ENCODE data around the gene FBXO9. TPM values are rescaled to one million over a fixed set of nuclear protein-coding genes. Genes with fewer than 3 reads are reported as not detected.
A peak's percentile ranks its signal among the peaks of the same experiment; 100 is the strongest.

The FBXO9 gene
- total and polyA plus RNA-seq, 4 experiments from 2014 or later: 56.2 to 136 (median 93.4) TPM

DNA sequence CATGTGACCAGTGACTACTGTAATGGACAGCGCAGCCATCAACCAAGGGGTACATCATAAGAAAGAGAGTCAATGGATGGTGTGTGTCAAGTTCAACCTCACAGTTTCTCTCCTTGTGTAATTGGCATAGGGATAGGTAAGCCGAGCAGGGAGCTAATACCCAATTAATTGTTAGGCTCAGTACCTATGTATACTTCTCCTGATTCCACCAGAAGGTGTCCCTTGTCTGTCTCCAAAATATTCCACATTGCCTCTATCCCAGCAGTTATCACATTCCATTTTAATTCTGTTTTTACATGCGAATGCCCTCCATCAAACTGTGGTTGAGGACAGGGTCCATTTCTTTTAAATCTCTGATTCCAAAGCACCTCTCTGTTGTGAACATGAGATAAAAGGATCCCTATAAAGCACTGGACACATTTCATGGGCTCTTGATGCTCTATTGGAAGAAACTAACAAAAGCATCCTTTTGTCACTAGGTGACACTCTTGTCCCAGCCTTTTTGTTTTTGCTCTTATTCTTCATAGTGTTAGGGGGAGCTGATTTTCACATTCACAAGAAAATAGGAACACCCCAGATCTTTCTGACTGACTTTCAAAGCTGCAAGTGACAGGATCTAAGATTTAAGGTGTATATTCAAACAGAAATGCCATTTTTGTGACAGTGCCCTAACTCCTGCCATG, 38.9 kb downstream of the FBXO9 start:
- peak overlapping the region in 1 of 7 donors; percentile 71 for H3K27ac Mint-ChIP-seq
- Histone ChIP-seq H3K4me3 (ENCODE audit: low read length in 2 of 2) (no peak overlapping the region), H3K4me1 (ENCODE audit: insufficient read depth, low read length) (no peaks in the 10 kb centered on the region), H3K9me3 (ENCODE audit: control insufficient read depth in 1 of 2, low read length in 2 of 2) (no peaks in the 10 kb centered on the region), H3K27ac (ENCODE audit: low read depth, low read length) (no peak overlapping the region), H3K36me3 (ENCODE audit: insufficient read depth, low read length) (peaks cover 5% of the 10 kb centered on the region), H3K27me3 (ENCODE audit: insufficient read depth, low read length) (no peaks in the 10 kb centered on the region)
- ChIA-PET POLR2A (ENCODE audit: partially characterized antibody) (no interaction called here), CTCF (ENCODE audit: partially characterized antibody) (interaction anchor here (0.7 to 2.5 kb wide), 4 partner anchors 9 to 381 kb away, joined by 3 to 10 read pairs (median 5); no protein-coding TSS in a partner anchor)
- intact Hi-C loops (cut with micrococcal nuclease): no loop called here
- no peak overlapping the region for H3K4me3 Mint-ChIP-seq
- peaks cover 11 to 30% of the 10 kb centered on the region in 2 donors for H3K36me3 Mint-ChIP-seq
- no peaks in the 10 kb centered on the region for H3K27me3 Mint-ChIP-seq
- no peak for DNase-seq
- H3K4me1 Mint-ChIP-seq: no peaks in the 10 kb centered on the region
- H3K9me3 Mint-ChIP-seq: no peaks in the 10 kb centered on the region

DNA sequence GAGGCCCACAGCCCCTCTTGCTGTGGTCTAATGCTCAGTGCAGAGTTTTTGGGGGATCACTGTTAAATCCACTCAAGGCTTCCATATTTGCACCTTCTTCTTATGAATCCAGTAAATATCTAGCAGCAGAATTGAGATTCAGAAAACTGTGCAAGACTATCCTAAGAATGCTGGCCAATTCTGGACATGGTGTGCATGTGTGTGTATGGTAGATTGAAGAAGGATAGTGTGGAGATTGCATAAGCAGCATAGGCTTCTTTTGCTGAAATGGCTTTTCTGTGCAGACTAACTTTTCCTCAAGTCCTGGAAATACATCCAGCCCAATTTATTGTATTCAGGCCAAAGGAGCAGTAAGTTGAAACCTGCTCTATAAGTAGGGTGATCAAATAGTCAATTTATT, 39.7 kb downstream of the FBXO9 start:
- intact Hi-C loops (cut with micrococcal nuclease): no loop called here
- no peak overlapping the region for H3K4me3 Mint-ChIP-seq

DNA sequence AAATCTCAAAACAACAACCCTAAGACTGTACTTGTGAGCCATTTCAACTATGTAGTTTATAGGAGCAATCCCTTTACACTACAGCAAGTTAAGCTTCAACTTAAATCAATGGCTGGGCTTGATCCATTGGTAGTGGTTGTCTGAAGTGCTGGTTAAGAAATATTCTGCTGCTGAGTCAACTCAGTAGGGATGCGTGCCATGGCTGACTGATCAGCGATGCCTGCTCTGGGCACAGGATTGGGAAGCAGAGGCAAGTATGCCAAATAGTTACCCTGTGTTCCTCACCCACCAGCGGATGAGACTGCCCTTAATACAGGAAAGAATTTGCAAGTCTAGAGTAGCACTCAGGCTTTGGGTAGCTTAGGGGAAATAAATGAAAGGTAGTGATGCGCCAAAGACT, 41.9 kb downstream of the FBXO9 start:
- ChIA-PET POLR2A (ENCODE audit: partially characterized antibody) (no interaction called here), CTCF (ENCODE audit: partially characterized antibody) (no interaction called here)
- intact Hi-C loops (cut with micrococcal nuclease): no loop called here
- no peaks in the 10 kb centered on the region for H3K36me3 ChIP-seq (ENCODE audit: insufficient read depth, low read length)
- no peaks in the 10 kb centered on the region for H3K9me3 ChIP-seq (ENCODE audit: control insufficient read depth in 1 of 2, low read length in 2 of 2)
- no peaks in the 10 kb centered on the region for H3K27me3 Mint-ChIP-seq
- peaks cover 0 to 7% of the 10 kb centered on the region in 2 donors for H3K36me3 Mint-ChIP-seq
- no peaks in the 10 kb centered on the region for H3K27me3 ChIP-seq (ENCODE audit: insufficient read depth, low read length)
- H3K4me1 Mint-ChIP-seq: no peaks in the 10 kb centered on the region
- no peak overlapping the region for H3K27ac ChIP-seq (ENCODE audit: low read depth, low read length)
- no peak overlapping the region for H3K27ac Mint-ChIP-seq
- no peaks in the 10 kb centered on the region for H3K9me3 Mint-ChIP-seq
- no peak overlapping the region for H3K4me3 Mint-ChIP-seq
- peaks cover under 1% of the 10 kb centered on the region for H3K4me1 ChIP-seq (ENCODE audit: insufficient read depth, low read length)
- H3K4me3 ChIP-seq (ENCODE audit: low read length in 2 of 2): no peak overlapping the region
- no peak for DNase-seq

More for the DNA sequence above, 39.7 kb downstream of the FBXO9 start:
- H3K4me1 ChIP-seq (ENCODE audit: insufficient read depth, low read length): no peaks in the 10 kb centered on the region
- ChIA-PET CTCF (ENCODE audit: partially characterized antibody) (interaction anchor here (0.9 to 2.5 kb wide), 3 partner anchors 8 to 380 kb away, joined by 3 to 10 read pairs (median 7); no protein-coding TSS in a partner anchor), POLR2A (ENCODE audit: partially characterized antibody) (no interaction called here)
- no peak overlapping the region for H3K27ac ChIP-seq (ENCODE audit: low read depth, low read length)
- DNase-seq: no peak
- H3K27me3 Mint-ChIP-seq: no peaks in the 10 kb centered on the region
- H3K36me3 Mint-ChIP-seq: peaks cover 9 to 26% of the 10 kb centered on the region in 2 donors
- no peaks in the 10 kb centered on the region for H3K4me1 Mint-ChIP-seq
- H3K4me3 ChIP-seq (ENCODE audit: low read length in 2 of 2): no peak overlapping the region
- H3K27me3 ChIP-seq (ENCODE audit: insufficient read depth, low read length): no peaks in the 10 kb centered on the region
- H3K9me3 ChIP-seq (ENCODE audit: control insufficient read depth in 1 of 2, low read length in 2 of 2): no peaks in the 10 kb centered on the region
- no peak overlapping the region for H3K27ac Mint-ChIP-seq
- H3K9me3 Mint-ChIP-seq: no peaks in the 10 kb centered on the region
- peaks cover 5% of the 10 kb centered on the region for H3K36me3 ChIP-seq (ENCODE audit: insufficient read depth, low read length)

DNA sequence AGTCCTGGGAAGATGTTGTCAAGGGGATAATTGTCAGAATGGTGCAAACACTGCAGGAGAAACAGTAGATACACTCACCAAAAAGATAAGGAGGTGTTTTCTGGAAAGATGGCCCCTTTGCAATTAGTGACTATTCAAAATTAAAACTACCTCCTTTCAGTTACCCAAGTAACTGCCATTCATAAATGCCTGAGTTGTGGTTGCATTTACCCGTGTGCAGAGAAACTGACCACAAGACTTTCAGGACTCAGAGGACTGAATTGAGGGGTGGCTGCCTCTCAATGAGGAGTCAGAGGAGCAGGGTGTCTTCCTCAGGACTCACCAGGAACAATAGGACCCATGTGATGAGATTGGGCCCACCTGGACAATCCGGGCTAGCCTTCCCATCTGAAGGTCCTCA, 44.4 kb downstream of the FBXO9 start:
- Histone ChIP-seq H3K27me3 (ENCODE audit: insufficient read depth, low read length) (no peaks in the 10 kb centered on the region), H3K4me1 (ENCODE audit: insufficient read depth, low read length) (peaks cover 11% of the 10 kb centered on the region), H3K27ac (ENCODE audit: low read depth, low read length) (no peak overlapping the region), H3K4me3 (ENCODE audit: low read length in 2 of 2) (no peak overlapping the region), H3K9me3 (ENCODE audit: control insufficient read depth in 1 of 2, low read length in 2 of 2) (peaks cover 0 to under 1% of the 10 kb centered on the region in 2 donors), H3K36me3 (ENCODE audit: insufficient read depth, low read length) (no peaks in the 10 kb centered on the region)
- no peak for DNase-seq
- Mint-ChIP-seq H3K9me3 (peaks cover 0 to 5% (median 0%) of the 10 kb centered on the region in 8 donors), H3K27me3 (no peaks in the 10 kb centered on the region), H3K4me3 (no peak overlapping the region), H3K36me3 (no peaks in the 10 kb centered on the region), H3K27ac (no peak overlapping the region), H3K4me1 (peaks cover 4 to 13% (median 7%) of the 10 kb centered on the region in 4 donors)
- ChIA-PET POLR2A (ENCODE audit: partially characterized antibody) (no interaction called here), CTCF (ENCODE audit: partially characterized antibody) (no interaction called here)
- intact Hi-C loops (cut with micrococcal nuclease): no loop called here

DNA sequence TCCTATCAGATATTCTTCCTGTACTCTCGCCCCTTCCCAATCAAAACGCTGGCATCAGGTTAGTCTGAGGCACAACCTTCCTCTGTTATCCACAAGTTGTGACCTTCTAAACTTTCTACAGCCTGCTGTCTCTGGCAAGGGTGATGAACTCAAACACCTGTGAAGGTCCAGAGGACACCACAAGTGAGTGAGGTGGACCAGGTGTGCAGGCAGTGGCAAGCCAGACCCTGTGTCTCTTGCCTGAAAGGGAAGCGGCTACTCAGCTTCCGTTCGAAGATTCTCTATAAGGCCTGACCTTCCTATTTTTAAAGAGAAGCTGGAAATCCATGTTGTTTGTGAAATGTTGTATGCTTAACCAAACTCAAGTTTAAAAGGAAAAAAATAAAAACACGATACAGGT, 46.7 kb downstream of the FBXO9 start:
- Histone ChIP-seq H3K4me3 (ENCODE audit: low read length in 2 of 2) (no peak overlapping the region), H3K27ac (ENCODE audit: low read depth, low read length) (no peak overlapping the region), H3K4me1 (ENCODE audit: insufficient read depth, low read length) (peaks cover 11% of the 10 kb centered on the region), H3K27me3 (ENCODE audit: insufficient read depth, low read length) (no peaks in the 10 kb centered on the region), H3K9me3 (ENCODE audit: control insufficient read depth in 1 of 2, low read length in 2 of 2) (peaks cover 0 to 5% of the 10 kb centered on the region in 2 donors), H3K36me3 (ENCODE audit: insufficient read depth, low read length) (no peaks in the 10 kb centered on the region)
- H3K9me3 Mint-ChIP-seq: peaks cover 0 to 9% (median 7%) of the 10 kb centered on the region in 8 donors
- intact Hi-C loops (cut with micrococcal nuclease): no loop called here
- ChIA-PET POLR2A (ENCODE audit: partially characterized antibody) (no interaction called here), CTCF (ENCODE audit: partially characterized antibody) (interaction anchor here (1.0 to 1.5 kb wide), 2 partner anchors 540 to 616 kb away, joined by 3 to 4 read pairs; no protein-coding TSS in a partner anchor)
- H3K27ac Mint-ChIP-seq: no peak overlapping the region
- no peak for DNase-seq
- H3K27me3 Mint-ChIP-seq: no peaks in the 10 kb centered on the region
- peaks cover 4 to 13% (median 7%) of the 10 kb centered on the region in 4 donors for H3K4me1 Mint-ChIP-seq
- no peak overlapping the region for H3K4me3 Mint-ChIP-seq
- H3K36me3 Mint-ChIP-seq: no peaks in the 10 kb centered on the region

DNA sequence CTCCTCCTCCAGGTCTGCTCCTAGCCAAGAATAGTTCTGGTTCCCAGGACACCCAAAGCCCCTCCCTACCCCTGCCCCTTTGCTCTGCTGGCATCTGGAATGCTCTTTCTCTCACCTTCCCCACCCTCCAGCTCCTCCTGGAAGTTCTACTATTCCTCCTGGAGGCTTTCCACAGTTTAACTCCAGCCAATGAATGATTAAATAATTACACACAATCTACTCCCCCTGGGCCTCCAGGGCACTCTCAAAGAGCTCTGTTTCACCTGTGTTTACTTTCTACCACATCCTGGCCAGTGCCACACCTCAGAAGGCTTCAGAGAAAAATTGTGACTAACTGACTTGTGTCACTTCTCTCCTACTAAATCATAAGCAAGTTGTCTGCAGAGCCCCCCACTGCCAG, 47.2 kb downstream of the FBXO9 start:
- ChIA-PET POLR2A (ENCODE audit: partially characterized antibody) (no interaction called here), CTCF (ENCODE audit: partially characterized antibody) (interaction anchor here (1.0 to 1.5 kb wide), 3 partner anchors 9 to 616 kb away, joined by 3 to 7 read pairs (median 4); no protein-coding TSS in a partner anchor)
- Histone ChIP-seq H3K27me3 (ENCODE audit: insufficient read depth, low read length) (no peaks in the 10 kb centered on the region), H3K27ac (ENCODE audit: low read depth, low read length) (no peak overlapping the region), H3K9me3 (ENCODE audit: control insufficient read depth in 1 of 2, low read length in 2 of 2) (peaks cover 0 to 5% of the 10 kb centered on the region in 2 donors), H3K36me3 (ENCODE audit: insufficient read depth, low read length) (no peaks in the 10 kb centered on the region), H3K4me1 (ENCODE audit: insufficient read depth, low read length) (peaks cover 11% of the 10 kb centered on the region), H3K4me3 (ENCODE audit: low read length in 2 of 2) (no peak overlapping the region)
- peaks cover 4 to 13% (median 7%) of the 10 kb centered on the region in 4 donors for H3K4me1 Mint-ChIP-seq
- no peaks in the 10 kb centered on the region for H3K36me3 Mint-ChIP-seq
- H3K27me3 Mint-ChIP-seq: no peaks in the 10 kb centered on the region
- no peak for DNase-seq
- peaks cover 0 to 9% (median 7%) of the 10 kb centered on the region in 8 donors for H3K9me3 Mint-ChIP-seq
- no peak overlapping the region for H3K4me3 Mint-ChIP-seq
- peak overlapping the region in 3 of 7 donors; percentile 63 to 77 (median 72) for H3K27ac Mint-ChIP-seq
- intact Hi-C loops (cut with micrococcal nuclease): no loop called here

DNA sequence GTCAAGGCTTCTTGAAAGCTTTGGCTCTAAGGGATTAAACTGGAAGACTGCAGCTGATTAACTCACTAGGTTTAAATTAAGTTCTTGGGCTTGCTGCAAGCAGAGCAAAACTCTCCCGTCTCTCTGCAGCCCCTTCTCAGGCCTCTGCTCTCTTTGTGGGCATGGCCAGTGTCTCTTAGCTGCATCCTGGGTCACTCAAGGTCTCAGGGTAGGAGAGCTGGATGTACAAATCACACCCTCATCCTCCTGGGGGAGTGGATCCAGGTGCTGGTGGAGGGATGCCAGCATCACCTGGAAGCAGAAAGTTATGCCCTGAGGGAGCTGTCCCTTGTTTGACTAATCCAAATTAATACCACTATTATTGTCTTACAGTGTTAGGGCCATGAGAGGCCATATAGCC, 47.7 kb downstream of the FBXO9 start:
- Mint-ChIP-seq H3K4me3 (no peak overlapping the region), H3K36me3 (no peaks in the 10 kb centered on the region), H3K27ac (peak overlapping the region in 1 of 7 donors; percentile 77), H3K4me1 (peaks cover 4 to 13% (median 7%) of the 10 kb centered on the region in 4 donors), H3K9me3 (peaks cover 0 to 9% (median 7%) of the 10 kb centered on the region in 8 donors), H3K27me3 (no peaks in the 10 kb centered on the region)
- Histone ChIP-seq H3K4me3 (ENCODE audit: low read length in 2 of 2) (no peak overlapping the region), H3K36me3 (ENCODE audit: insufficient read depth, low read length) (no peaks in the 10 kb centered on the region), H3K4me1 (ENCODE audit: insufficient read depth, low read length) (peaks cover 11% of the 10 kb centered on the region), H3K9me3 (ENCODE audit: control insufficient read depth in 1 of 2, low read length in 2 of 2) (peaks cover 0 to 5% of the 10 kb centered on the region in 2 donors), H3K27me3 (ENCODE audit: insufficient read depth, low read length) (no peaks in the 10 kb centered on the region), H3K27ac (ENCODE audit: low read depth, low read length) (no peak overlapping the region)
- intact Hi-C loops (cut with micrococcal nuclease): no loop called here
- DNase-seq: no peak
- POLR2A ChIA-PET (ENCODE audit: partially characterized antibody): no interaction called here
- CTCF ChIA-PET (ENCODE audit: partially characterized antibody): interaction anchor here (1.2 kb wide), 1 partner anchor 9 kb away, joined by 7 read pairs; no protein-coding TSS in a partner anchor
